Caco-2 (cell line): ENCODE data around the gene BICD1. TPM values are rescaled to one million over a fixed set of nuclear protein-coding genes. Genes with fewer than 3 reads are reported as not detected.

ENCODE experiments used
- BruUV-seq: library from RNA; stranded (reverse); fragments of 400-500 nt; replicated peaks from 2 replicates; lab custom pipeline; 2021; lab: Mats Ljungman, UMichigan
- CTCF ChIA-PET: fragments of 300-600 bp; sonication (Branson Sonifier 250); formaldehyde crosslinking; loops from one replicate; lab custom pipeline; 2022; ENCODE audit warnings: antibody characterized with exemption; lab: Charles Lee
- POLR2A ChIA-PET: fragments of 300-600 bp; sonication (Branson Sonifier 250); formaldehyde crosslinking; loops from one replicate; lab custom pipeline; 2022; ENCODE audit warnings: antibody characterized with exemption; lab: Charles Lee
- DNase-seq, 2 experiments: peaks; one replicate each; pipeline versions ENCODE4 v3.0.0 to v3.0.0-alpha.2; 2020 to 2022
- H3K27me3 ChIP-seq: replicated peaks from 2 replicates; pipeline ENCODE4 v1.6.0; 2011; ENCODE audit warnings: low read length; ENCODE audit not compliant: control insufficient read depth, insufficient read depth
- H3K36me3 ChIP-seq: 2 replicates; pipeline ENCODE4 v1.5.1; 2011; ENCODE audit warnings: low read length; ENCODE audit not compliant: control insufficient read depth, insufficient read depth
- H3K4me1 ChIP-seq: fragments of 250-450 bp; sonication (Bioruptor Pico); 2 replicates; pipeline ENCODE4 v1.5.1; 2020; ENCODE audit warnings: mild to moderate bottlenecking
- H3K4me3 ChIP-seq: 2 replicates; pipeline ENCODE4 v1.5.1; 2011; ENCODE audit warnings: low read depth, mild to moderate bottlenecking, control low read depth, low read length
- H3K9me3 ChIP-seq: fragments of 250-450 bp; sonication (Bioruptor Pico); 2 replicates; pipeline ENCODE4 v1.5.1; 2020; ENCODE audit warnings: mild to moderate bottlenecking, moderate library complexity
- H3K27ac Mint-ChIP-seq: one replicate; pipeline ENCODE4 v1.8.0; 2022; ENCODE audit warnings: mixed read lengths; ENCODE audit not compliant: unreplicated experiment
- H3K27me3 Mint-ChIP-seq: one replicate; pipeline ENCODE4 v1.8.0; 2022; ENCODE audit warnings: mixed read lengths; ENCODE audit not compliant: insufficient read depth, unreplicated experiment
- H3K36me3 Mint-ChIP-seq: one replicate; pipeline ENCODE4 v1.8.0; 2022; ENCODE audit warnings: mild to moderate bottlenecking, mixed read lengths; ENCODE audit not compliant: insufficient read depth, unreplicated experiment
- H3K4me1 Mint-ChIP-seq: one replicate; pipeline ENCODE4 v1.8.0; 2022; ENCODE audit warnings: low read depth, mixed read lengths; ENCODE audit not compliant: unreplicated experiment
- H3K4me3 Mint-ChIP-seq: one replicate; pipeline ENCODE4 v1.8.0; 2022; ENCODE audit warnings: mild to moderate bottlenecking, moderate library complexity, mixed read lengths; ENCODE audit not compliant: unreplicated experiment
- H3K9me3 Mint-ChIP-seq: one replicate; pipeline ENCODE4 v1.8.0; 2022; ENCODE audit warnings: mixed read lengths; ENCODE audit not compliant: unreplicated experiment
- CTCF ChIP-seq, 2 experiments: fragments of 200-600 bp in 1 of 2; IDR thresholded peaks; 1 replicate in 1 of 2; 2 replicates in 1 of 2; pipeline versions ENCODE4 v1.5.1 to v1.8.0; 2011 to 2022; ENCODE audit warnings: antibody characterized with exemption in 1 of 2, control low read depth in 1 of 2, inconsistent platforms in 1 of 2, low read depth in 1 of 2, low read length in 1 of 2, mild to moderate bottlenecking in 1 of 2, moderate library complexity in 1 of 2; ENCODE audit not compliant: insufficient read depth in 1 of 2, severe bottlenecking in 1 of 2, unreplicated experiment in 1 of 2
- intact Hi-C: fragments of 100-400 bp; cut with micrococcal nuclease; formaldehyde crosslinking; loops from one replicate; pipeline ENCODE4 v1.10.0; 2022; ENCODE audit not compliant: unreplicated experiment
- total RNA-seq: library from RNA; stranded (reverse); gene quantifications from 2 replicates; pipeline ENCODE4 v1.2.3, GENCODE V29; 2022

Gene BICD1
- total RNA-seq, 1 experiment from 2014 or later, result 36.2 TPM

GRCh38 chr12:32100361-32100760 is 6.3 kb upstream of the BICD1 start:
- Mint-ChIP-seq H3K4me1 (peaks cover 7% of the 10 kb centered on the region), H3K4me3 (no peak overlapping the region), H3K9me3 (no peaks in the 10 kb centered on the region), H3K27ac (no peak overlapping the region), H3K27me3 (no peaks in the 10 kb centered on the region), H3K36me3 (no peaks in the 10 kb centered on the region)
- H3K4me3 ChIP-seq, result no peak overlapping the region
- peaks cover 10% of the 10 kb centered on the region for H3K4me1 ChIP-seq
- DNase-seq, result no peak
- CTCF ChIA-PET, result no interaction called here
- no TSS peak for BruUV-seq
- H3K36me3 ChIP-seq, result no peaks in the 10 kb centered on the region
- no peaks in the 10 kb centered on the region for H3K9me3 ChIP-seq
- no peak for TF ChIP-seq CTCF (IDR thresholded peaks at IDR 0.05; ENCODE audit: insufficient read depth in 1 of 2, low read depth in 1 of 2, low read length in 1 of 2, severe bottlenecking in 1 of 2, unreplicated experiment in 1 of 2)
- POLR2A ChIA-PET, result no interaction called here
- intact Hi-C loops, result no loop called here
- no peaks in the 10 kb centered on the region for H3K27me3 ChIP-seq

GRCh38 chr12:32100888-32101287 is 5.8 kb upstream of the BICD1 start:
- Histone ChIP-seq H3K9me3 (no peaks in the 10 kb centered on the region), H3K4me1 (peaks cover 13% of the 10 kb centered on the region), H3K36me3 (no peaks in the 10 kb centered on the region), H3K27me3 (no peaks in the 10 kb centered on the region), H3K4me3 (no peak overlapping the region)
- intact Hi-C loops, result no loop called here
- BruUV-seq, result no TSS peak
- Mint-ChIP-seq H3K27ac (no peak overlapping the region), H3K4me1 (peaks cover 10% of the 10 kb centered on the region), H3K36me3 (no peaks in the 10 kb centered on the region), H3K9me3 (no peaks in the 10 kb centered on the region), H3K27me3 (no peaks in the 10 kb centered on the region), H3K4me3 (no peak overlapping the region)
- no peak for TF ChIP-seq CTCF (IDR thresholded peaks at IDR 0.05; ENCODE audit: insufficient read depth in 1 of 2, low read depth in 1 of 2, low read length in 1 of 2, severe bottlenecking in 1 of 2, unreplicated experiment in 1 of 2)
- DNase-seq, result no peak
- ChIA-PET CTCF (no interaction called here), POLR2A (no interaction called here)

- Histone ChIP-seq H3K9me3 (no peaks in the 10 kb centered on the region), H3K4me3 (no peak overlapping the region), H3K27me3 (no peaks in the 10 kb centered on the region), H3K4me1 (peaks cover 16% of the 10 kb centered on the region), H3K36me3 (no peaks in the 10 kb centered on the region)
- ChIA-PET CTCF (no interaction called here), POLR2A (no interaction called here)
- BruUV-seq, result no TSS peak
- no peak overlapping the region for H3K27ac Mint-ChIP-seq
- H3K27me3 Mint-ChIP-seq, result no peaks in the 10 kb centered on the region
- peaks cover 13% of the 10 kb centered on the region for H3K4me1 Mint-ChIP-seq
- no peak for TF ChIP-seq CTCF (IDR thresholded peaks at IDR 0.05; ENCODE audit: insufficient read depth in 1 of 2, low read depth in 1 of 2, low read length in 1 of 2, severe bottlenecking in 1 of 2, unreplicated experiment in 1 of 2)
- peaks cover 6% of the 10 kb centered on the region for H3K36me3 Mint-ChIP-seq
- no peaks in the 10 kb centered on the region for H3K9me3 Mint-ChIP-seq
- no peak overlapping the region for H3K4me3 Mint-ChIP-seq
- intact Hi-C loops, result no loop called here
- DNase-seq, result no peak
Observed at GRCh38 chr12:32102234-32102633, 4.4 kb upstream of the BICD1 start.
